Cardiac muscle cell (in vitro differentiated cells and primary cell): ENCODE measurements around the gene PHACTR3. TPM values are rescaled to one million over a fixed set of nuclear protein-coding genes. Genes with fewer than 3 reads are reported as not detected.
A peak's percentile ranks its signal among the peaks of the same experiment; 100 is the strongest.

Source experiments
- DNase-seq, 2 donors: peaks; one replicate each; pipeline versions ENCODE4 v3.0.0 to v3.0.0-alpha.2; 2010 to 2017; ENCODE audit warnings: low read depth in 1 of 2, low spot score in 1 of 2
- H3K27ac ChIP-seq: fragments of 200-600 bp; sonication (generic); 2 replicates; pipeline ENCODE4 v1.5.1; 2016
- H3K27me3 ChIP-seq: fragments of 200-600 bp; sonication (generic); 2 replicates; pipeline ENCODE4 v1.6.0; 2016; ENCODE audit warnings: control low read depth
- H3K36me3 ChIP-seq: fragments of 200-600 bp; sonication (generic); 2 replicates; pipeline ENCODE4 v1.5.1; 2016; ENCODE audit warnings: control low read depth
- H3K4me1 ChIP-seq: fragments of 200-600 bp; sonication (generic); 2 replicates; pipeline ENCODE4 v1.8.1; 2017; ENCODE audit warnings: low read depth, mild to moderate bottlenecking, mixed run types
- H3K4me3 ChIP-seq: fragments of 200-600 bp; sonication (generic); 2 replicates; pipeline ENCODE4 v1.5.1; 2016; ENCODE audit warnings: mild to moderate bottlenecking
- H3K9me3 ChIP-seq: fragments of 200-600 bp; sonication (generic); 2 replicates; pipeline ENCODE4 v1.5.1; 2017; ENCODE audit warnings: low read depth, mild to moderate bottlenecking, control low read depth
- polyA plus RNA-seq: library from polyadenylated mRNA; unstranded; fragments of >200 nt; fragmentation: Nextera tagmentation; extraction: Ambion mirVana; gene quantifications from 2 replicates; pipeline ENCODE4 v1.2.1, GENCODE V29; 2016
- total RNA-seq: library from RNA; depleted of rRNA; stranded (reverse); fragments of >200 nt; gene quantifications from 2 replicates; pipeline ENCODE4 v1.2.3, GENCODE V29; 2016
- TF ChIP-seq, protein P1 (sequence below): IDR thresholded peaks from 2 replicates; pipeline ENCODE4 v1.5.1; 2012; ENCODE audit warnings: low read depth, mild to moderate bottlenecking, low read length

PHACTR3 gene
- total and polyA plus RNA-seq, 2 experiments from 2014 or later, result 0.55 to 17.0 TPM

DNA sequence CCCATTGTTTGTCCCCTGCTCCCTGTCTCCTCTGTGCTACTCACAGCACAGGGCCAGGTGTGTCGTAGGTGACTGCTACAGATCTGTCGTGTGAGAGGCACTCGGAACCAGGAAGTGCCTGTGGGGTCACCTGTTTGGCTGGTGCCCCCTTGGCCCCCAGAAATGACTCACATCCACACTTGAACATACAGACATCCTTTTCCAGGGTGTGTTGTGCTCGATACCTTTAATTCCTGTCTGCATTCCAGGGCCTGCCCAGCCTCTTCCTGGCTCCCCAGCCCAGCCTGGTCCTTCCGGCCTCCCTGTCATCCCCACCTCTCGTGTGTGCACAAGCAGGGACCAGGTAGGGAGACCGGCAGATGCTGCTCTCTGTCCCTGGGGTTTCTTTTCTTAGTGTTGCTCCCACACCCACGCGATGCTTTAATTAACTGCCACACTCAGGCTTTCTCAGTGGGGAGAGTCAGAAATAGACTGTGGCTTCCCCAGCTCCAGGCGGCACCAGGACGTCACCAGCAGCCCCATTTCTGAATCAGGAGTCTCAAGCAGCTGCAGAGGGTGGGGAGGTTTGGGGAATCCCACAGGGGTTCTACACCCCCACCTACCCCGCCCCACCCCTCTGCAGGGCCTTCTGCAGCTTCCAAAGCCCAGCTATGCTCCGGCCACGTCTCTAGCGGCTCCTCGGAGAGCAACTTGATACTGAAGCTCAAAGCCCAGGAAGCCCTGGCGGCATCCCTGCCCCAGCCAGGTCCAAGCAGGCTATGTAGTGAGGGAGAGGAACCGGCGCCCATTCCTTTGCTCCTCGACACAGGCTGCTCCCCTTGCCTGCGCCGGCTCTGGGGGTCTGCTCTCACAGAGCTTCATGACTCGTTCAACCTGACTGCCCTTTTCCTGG lies 226.9 kb downstream of the PHACTR3 start:
- no peak overlapping the region for H3K27ac ChIP-seq

DNA sequence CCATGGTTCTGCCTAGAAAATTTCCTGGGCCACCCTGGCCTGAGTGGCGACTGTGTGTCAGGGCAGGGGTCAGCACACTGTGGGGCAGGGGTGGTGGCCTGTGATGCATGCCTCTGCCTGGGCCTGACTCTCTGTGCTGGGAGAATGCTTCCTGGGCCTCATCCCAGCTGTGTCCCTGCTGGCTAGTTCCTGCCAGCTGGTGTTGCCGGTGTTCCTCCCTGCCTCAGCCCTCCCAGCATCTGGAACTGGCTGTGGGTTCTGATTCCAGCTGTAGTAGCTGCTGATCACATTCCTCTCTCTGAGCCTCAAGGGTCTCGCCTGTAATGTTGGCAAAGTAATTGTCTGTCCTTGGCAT lies 227.6 kb downstream of the PHACTR3 start:
- Histone ChIP-seq H3K27ac (no peak overlapping the region), H3K4me3 (no peak overlapping the region), H3K4me1 (no peaks in the 10 kb centered on the region), H3K9me3 (no peaks in the 10 kb centered on the region), H3K27me3 (no peaks in the 10 kb centered on the region), H3K36me3 (no peaks in the 10 kb centered on the region)
- DNase-seq, result no peak
- TF ChIP-seq, protein P1, sequence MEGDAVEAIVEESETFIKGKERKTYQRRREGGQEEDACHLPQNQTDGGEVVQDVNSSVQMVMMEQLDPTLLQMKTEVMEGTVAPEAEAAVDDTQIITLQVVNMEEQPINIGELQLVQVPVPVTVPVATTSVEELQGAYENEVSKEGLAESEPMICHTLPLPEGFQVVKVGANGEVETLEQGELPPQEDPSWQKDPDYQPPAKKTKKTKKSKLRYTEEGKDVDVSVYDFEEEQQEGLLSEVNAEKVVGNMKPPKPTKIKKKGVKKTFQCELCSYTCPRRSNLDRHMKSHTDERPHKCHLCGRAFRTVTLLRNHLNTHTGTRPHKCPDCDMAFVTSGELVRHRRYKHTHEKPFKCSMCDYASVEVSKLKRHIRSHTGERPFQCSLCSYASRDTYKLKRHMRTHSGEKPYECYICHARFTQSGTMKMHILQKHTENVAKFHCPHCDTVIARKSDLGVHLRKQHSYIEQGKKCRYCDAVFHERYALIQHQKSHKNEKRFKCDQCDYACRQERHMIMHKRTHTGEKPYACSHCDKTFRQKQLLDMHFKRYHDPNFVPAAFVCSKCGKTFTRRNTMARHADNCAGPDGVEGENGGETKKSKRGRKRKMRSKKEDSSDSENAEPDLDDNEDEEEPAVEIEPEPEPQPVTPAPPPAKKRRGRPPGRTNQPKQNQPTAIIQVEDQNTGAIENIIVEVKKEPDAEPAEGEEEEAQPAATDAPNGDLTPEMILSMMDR, result no peak

More for the DNA sequence above, 226.9 kb downstream of the PHACTR3 start:
- Histone ChIP-seq H3K27me3 (no peaks in the 10 kb centered on the region), H3K4me3 (no peak overlapping the region), H3K4me1 (no peaks in the 10 kb centered on the region), H3K36me3 (no peaks in the 10 kb centered on the region), H3K9me3 (no peaks in the 10 kb centered on the region)
- TF ChIP-seq, protein P1, result no peak
- DNase-seq, result no peak

DNA sequence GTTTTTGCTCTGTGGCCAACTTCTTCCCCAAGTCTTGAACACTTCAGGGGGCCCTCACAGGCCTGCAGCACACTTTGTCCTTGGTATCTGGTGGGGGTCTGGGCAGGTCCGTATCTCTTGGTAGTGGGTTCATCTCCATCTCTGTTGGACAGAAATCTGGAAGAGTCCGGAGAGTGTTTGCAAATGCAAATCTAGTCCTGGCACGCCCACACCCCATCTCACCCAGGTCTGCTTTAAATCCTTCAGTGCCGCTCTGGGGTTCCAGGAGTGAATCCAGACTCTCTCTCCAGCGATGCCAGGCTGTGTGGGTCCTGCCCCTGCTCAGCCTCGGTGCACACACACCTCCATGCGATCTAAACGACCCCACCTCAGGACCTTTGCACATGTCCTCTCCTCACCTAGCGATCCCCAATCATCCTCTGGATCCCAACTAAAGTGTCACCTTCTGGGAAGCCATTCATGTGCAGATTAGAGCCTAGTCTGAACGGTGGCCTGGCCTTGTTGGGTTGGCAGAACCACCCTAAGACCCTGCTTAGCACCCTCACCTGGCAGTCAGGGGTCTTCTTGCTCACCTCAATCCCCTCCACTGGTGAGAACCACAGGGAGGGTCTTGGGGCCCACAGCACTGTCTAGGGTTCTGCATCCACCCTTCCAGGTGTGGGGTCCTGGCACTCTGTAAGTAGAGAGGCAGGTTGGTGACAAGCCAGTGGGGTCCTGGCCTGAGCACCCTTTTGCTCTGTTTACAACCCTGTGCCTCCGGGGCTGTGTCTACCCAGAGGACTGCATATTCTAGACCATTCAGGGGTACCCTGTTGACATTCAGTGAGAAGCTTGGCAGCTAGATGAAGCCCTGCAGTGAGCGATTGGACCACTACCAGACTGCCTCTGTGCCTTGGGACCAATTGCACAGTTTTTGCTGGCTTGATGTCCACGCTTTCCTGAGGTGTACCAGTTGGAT lies 228.3 kb downstream of the PHACTR3 start:
- no peak for DNase-seq
- Histone ChIP-seq H3K4me3 (no peak overlapping the region), H3K4me1 (no peaks in the 10 kb centered on the region), H3K27ac (no peak overlapping the region), H3K27me3 (no peaks in the 10 kb centered on the region), H3K9me3 (no peaks in the 10 kb centered on the region), H3K36me3 (no peaks in the 10 kb centered on the region)
- TF ChIP-seq, protein P1, result no peak

DNA sequence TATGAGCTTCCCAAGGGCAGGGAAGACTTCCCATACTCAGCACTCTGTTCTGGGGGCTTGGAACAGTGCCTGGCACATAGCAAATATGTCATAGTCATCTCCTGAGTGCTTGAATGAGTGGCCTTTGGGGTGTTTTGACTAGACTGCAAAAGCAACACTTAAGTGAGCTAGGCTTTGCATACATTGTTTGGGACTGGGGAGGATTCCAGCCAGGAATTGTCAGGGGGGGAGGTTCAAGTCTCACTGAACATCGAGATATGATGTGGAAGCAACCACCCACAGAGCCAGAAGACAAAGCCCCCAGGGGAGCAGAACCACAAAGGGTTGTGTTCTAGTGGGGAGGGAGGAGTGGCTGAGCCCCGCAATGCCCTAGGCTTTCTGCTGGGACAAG lies 230.7 kb downstream of the PHACTR3 start:
- no peak overlapping the region for H3K4me3 ChIP-seq
- no peaks in the 10 kb centered on the region for H3K9me3 ChIP-seq
- no peaks in the 10 kb centered on the region for H3K27me3 ChIP-seq
- TF ChIP-seq, protein P1, result no peak
- H3K27ac ChIP-seq, result no peak overlapping the region
- H3K36me3 ChIP-seq, result no peaks in the 10 kb centered on the region
- DNase-seq, result peak in 1 of 2 donors; percentile 29
- no peaks in the 10 kb centered on the region for H3K4me1 ChIP-seq

- Histone ChIP-seq H3K4me3 (peak overlapping the region; percentile 33), H3K36me3 (no peaks in the 10 kb centered on the region), H3K4me1 (no peaks in the 10 kb centered on the region), H3K9me3 (no peaks in the 10 kb centered on the region), H3K27ac (no peak overlapping the region), H3K27me3 (no peaks in the 10 kb centered on the region)
- TF ChIP-seq, protein P1, result no peak
- DNase-seq, result peak; percentile 61 to 65
Observed at GRCh38 chr20:59835448-59836395, 231.4 kb downstream of the PHACTR3 start.
